GM18508 (cell line): Measurements from ENCODE around the gene MTMR12.

Experiments used
- ATAC-seq: cut with Tn5 transposase; IDR thresholded peaks from one replicate; pipeline ENCODE4 v1.9.1; 2021; ENCODE audit warnings: moderate number of reproducible peaks; ENCODE audit not compliant: insufficient read depth, unreplicated experiment

MTMR12 gene

DNA sequence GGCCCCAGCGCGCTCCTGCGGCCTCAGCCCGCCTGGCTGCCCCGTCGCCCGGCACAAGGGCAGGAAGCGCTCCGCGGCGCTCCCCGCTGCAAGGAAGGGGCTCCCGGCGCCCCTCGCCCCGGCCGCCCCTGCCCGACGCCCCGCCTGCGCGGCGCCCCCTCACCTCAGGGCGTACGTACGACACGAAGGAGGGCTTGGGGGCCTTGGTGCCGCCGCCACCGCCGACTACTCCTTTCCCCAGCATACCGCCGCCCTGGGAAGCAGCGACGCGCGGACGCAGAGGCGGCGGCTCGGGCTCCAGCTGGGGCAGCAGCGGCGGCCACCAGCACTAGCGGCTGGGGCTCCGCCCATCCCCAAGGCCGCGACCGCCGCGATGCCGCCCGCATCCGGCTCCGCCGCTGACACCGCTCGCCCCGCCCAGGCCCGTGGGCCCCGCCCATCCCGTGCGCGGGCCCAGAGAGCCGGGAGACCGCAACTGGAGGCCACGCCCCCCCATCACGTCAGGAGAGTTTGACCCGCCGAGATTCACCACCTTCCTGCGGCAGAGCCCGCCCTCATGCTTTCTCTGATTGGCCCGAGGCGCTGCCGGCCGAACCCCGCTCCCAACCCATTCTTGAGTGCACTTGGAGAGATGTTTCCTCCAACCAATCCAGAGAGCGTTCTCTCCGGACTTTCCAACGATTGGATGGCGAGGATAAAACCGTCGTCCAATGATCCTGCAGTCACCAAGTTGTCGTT is at the start of gene MTMR12:
Gene MTMR12 (minus strand): TSS at position 345 of the 738 bp plus-strand sequence. CDS start 101 bp downstream, at position 244.
- ATAC-seq = peak; percentile 96

- no peak for ATAC-seq
These were observed 49.8 kb upstream of the MTMR12 start for GRCh38 chr5:32362527-32362926.

DNA sequence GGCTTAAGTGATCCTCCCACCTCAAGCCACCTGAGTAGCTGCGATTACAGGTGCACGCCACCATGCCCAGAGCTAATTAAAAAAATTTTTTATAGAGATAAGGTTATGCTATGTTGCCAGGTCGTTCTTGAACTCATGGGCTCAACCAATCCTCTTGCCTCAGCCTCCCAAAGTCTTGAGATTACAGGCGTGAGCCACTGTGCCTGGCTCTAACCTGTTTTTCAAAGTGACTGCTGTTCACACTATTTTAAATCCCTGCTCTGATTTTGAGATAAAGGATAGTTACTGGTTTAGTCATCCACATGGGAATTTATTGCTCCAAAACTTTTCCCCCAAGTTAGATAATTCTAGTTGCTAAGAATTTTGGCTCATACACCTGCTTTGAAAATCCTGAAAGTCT is 48.2 kb upstream of the MTMR12 start:
- no peak for ATAC-seq

GRCh38 chr5:32358611-32359010 is 45.9 kb upstream of the MTMR12 start:
- ATAC-seq = no peak

DNA sequence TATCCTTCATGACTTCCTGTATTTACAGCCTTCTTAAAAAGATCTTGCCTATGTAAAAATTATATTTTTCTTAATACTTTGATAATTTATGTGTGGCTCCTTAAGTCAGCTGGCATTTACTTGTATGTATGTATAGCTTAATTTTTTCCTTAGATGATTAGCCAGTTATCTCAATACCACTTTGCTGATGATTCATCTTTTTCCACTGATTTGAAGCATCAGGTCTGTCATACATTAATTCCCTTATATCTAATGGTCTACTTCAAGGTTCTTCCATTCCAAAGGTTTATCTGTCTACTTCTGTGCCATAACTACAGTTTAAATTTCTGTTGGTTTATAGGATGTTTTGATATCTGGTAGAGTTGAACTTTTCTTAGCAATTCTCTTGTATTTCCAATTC is 44.9 kb upstream of the MTMR12 start:
- ATAC-seq = no peak

- no peak for ATAC-seq
These were observed 42.9 kb upstream of the MTMR12 start for GRCh38 chr5:32355686-32356085.

DNA sequence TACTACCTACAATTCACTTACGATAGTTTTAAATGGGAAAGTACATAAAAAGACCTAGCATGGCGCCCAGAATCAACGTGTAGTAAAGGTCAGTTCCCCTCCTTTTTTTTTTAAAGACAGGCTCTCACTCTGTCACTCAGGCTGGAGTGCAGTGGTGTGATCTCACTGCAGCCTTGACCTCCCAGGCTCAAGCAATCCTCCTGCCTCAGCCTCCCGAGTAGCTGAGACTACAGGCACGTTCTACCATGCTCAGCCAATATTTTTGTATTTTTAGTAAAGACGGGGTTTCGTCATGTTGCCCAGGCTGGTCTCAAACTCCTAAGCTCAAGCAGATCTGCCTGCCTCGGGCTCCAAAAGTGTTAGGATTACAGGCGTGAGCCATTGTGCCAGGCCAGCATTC is 40.7 kb upstream of the MTMR12 start:
- no peak for ATAC-seq

- no peak for ATAC-seq
These were observed 39.9 kb upstream of the MTMR12 start for GRCh38 chr5:32352685-32353084.

GRCh38 chr5:32346869-32347268 is 34.1 kb upstream of the MTMR12 start:
- ATAC-seq = no peak

GRCh38 chr5:32343058-32343672 is 30.4 kb upstream of the MTMR12 start:
- ATAC-seq = no peak

- no peak for ATAC-seq
These were observed 29.9 kb upstream of the MTMR12 start for GRCh38 chr5:32342656-32343055.

DNA sequence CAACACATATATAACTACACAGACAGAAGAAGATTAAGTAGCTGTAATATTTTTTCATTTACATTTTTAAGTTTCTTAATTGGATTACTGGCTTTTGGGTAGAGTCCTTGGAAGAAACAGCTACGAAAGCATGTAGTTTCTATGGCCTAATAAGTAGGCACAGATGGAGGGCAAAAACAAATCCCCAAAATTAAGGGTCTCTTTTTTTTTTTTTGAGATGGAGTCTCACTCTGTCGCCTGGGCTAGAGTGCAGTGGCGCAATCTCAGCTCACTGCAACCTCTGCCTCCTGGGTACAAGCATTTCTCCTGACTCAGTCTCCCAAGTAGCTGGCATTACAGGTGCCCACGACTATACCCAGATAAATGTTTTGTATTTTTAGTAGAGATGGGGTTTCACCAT is 27.1 kb upstream of the MTMR12 start:
- ATAC-seq = no peak

GRCh38 chr5:32339198-32339597 is 26.5 kb upstream of the MTMR12 start:
- ATAC-seq = no peak

- ATAC-seq = no peak
These were observed 20.2 kb upstream of the MTMR12 start for GRCh38 chr5:32332966-32333365.

DNA sequence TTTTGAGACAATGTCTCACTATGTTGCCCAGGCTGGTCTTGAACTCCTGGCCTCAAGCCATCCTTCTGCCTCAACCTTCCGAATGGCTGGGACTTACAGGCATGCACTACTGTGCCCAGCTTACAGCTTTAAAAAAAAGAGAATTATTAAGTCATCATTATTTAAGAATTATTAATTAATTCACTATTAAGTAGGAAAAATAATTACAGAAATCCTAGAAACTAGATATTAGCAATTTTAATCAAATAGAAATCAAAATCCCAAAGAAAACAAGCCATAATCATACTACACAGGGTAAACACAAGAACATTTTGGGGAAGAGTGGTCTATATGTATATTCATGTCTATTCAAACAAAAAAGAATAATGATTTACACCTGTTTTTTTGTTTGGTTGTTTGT is 19.6 kb upstream of the MTMR12 start:
- ATAC-seq = no peak

- ATAC-seq = no peak
These were observed 19.2 kb upstream of the MTMR12 start for GRCh38 chr5:32331935-32332274.

DNA sequence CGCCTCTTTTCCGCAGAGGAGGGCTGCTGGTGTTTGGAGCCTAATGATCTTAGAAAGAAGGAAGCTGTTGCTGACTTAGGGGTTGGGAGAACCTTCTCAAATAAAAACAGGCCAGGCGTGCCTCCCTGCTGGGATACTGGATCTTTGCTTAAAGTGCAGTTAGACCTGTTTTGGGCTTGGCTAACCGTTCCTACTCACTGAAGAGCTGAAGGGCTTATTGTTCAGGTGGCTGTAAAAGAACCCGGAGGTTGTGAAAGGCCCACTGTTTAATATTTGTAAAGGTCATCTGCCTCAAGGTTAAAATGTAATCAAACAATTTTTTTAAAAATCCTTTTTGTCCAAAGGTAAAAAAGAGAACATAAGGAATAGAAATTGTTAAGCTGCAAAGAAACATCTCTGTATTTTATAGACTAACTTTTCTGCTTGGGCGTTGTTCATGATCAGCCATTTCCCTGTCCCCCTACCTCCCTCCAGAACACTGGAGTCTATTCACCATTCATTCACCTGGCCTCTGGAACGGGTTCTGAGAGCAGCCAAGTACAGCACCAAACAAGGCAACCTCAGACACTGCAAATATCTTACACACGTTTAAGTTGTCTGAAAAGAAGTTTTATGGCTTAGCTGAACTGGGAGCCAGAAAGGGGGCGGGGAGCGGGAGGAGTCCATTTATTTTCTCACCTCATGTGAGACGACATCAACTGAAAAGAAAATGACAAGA is 18.6 kb upstream of the MTMR12 start:
- no peak for ATAC-seq

GRCh38 chr5:32330126-32330971 is 17.6 kb upstream of the MTMR12 start:
- no peak for ATAC-seq

DNA sequence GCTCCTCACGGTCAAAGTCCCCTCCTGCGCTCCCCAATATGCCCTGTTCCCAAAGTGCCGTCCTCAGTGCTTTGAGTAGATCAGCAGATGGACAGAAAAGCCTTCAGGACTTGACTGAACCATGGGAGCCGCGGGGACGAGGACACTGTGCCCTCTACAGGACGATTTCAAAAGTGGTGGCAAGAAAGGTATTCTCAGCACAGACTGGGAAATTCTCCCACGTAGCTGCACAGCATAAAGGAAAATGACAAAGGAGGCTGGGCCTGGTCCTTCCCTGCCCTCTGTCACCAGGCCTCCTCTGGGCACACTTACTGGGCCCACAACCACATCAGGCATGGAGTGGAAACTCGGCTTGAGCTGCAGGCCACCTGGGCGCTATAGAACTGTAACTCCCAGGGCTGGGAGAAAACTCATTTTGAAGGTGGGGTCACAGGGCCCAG is 16.7 kb upstream of the MTMR12 start:
- ATAC-seq = peak; percentile 81

DNA sequence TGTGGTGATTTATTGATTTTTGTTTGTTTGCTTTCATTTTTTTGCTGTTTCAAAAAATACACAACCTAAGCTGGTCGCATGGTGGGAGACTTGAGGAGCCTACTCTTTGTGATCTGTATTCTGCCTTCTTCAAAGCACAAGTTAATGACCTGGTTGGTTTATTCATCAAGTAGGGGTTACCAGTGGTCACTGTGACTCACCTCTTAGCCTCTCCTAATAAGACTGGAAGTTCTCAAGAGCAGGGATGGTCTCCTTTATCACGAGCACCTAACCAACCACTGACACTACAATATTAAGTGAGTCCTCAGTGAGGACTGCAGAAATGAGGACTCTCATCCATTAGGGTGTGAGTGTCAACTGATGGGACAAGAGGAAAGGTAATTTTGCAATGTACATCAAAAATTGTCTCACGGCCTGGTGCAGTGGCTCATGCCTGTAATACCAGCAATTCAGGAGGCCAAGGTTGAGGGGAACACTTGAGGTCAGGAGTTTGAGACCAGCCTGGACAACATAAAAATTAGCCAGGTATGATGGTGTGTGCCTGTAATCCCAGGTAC is 13.6 kb upstream of the MTMR12 start:
- no peak for ATAC-seq
